Stimulated activated CD4-positive, alpha-beta T cell treated with anti-CD3 and anti-CD28 coated beads, Interleukin-4, amount 100 ng/mL, for 1 hour (primary cell): Measurements from ENCODE around the gene TMEM258.

Source experiments
- DNase-seq: peaks from one replicate; pipeline ENCODE4 v3.0.0-alpha.2; 2020

The TMEM258 gene

GRCh38 chr11:61754534-61755482 is 37.6 kb downstream of the TMEM258 start:
- DNase-seq = no peak

- DNase-seq = no peak
Measured at GRCh38 chr11:61753672-61754071, 38.7 kb downstream of the TMEM258 start.

- DNase-seq = no peak
Measured at GRCh38 chr11:61752925-61753521, 39.4 kb downstream of the TMEM258 start.

GRCh38 chr11:61752117-61752924 is 40.1 kb downstream of the TMEM258 start, which contains the start of gene MYRF:
Gene MYRF (plus strand): TSS chr11:61752636. CDS start chr11:61752745, 109 bp downstream.
- DNase-seq = peak; percentile 67

- no peak for DNase-seq
Measured at GRCh38 chr11:61751384-61751783, 41.0 kb downstream of the TMEM258 start.

- no peak for DNase-seq
Measured at GRCh38 chr11:61750631-61751273, 41.6 kb downstream of the TMEM258 start.

GRCh38 chr11:61749591-61750217 is 42.7 kb downstream of the TMEM258 start:
- no peak for DNase-seq

- DNase-seq = no peak
Measured at GRCh38 chr11:61747967-61748285, 44.5 kb downstream of the TMEM258 start.

GRCh38 chr11:61747192-61747966 is 45.0 kb downstream of the TMEM258 start:
- DNase-seq = peak; percentile 41

- no peak for DNase-seq
Measured at GRCh38 chr11:61746442-61747191, 45.8 kb downstream of the TMEM258 start.

- DNase-seq = no peak
Measured at GRCh38 chr11:61745781-61746441, 46.5 kb downstream of the TMEM258 start.

GRCh38 chr11:61744609-61745156 is 47.7 kb downstream of the TMEM258 start:
- DNase-seq = no peak

- no peak for DNase-seq
Measured at GRCh38 chr11:61744181-61744580, 48.2 kb downstream of the TMEM258 start.

- no peak for DNase-seq
Measured at GRCh38 chr11:61743486-61744095, 48.8 kb downstream of the TMEM258 start.

- no peak for DNase-seq
Measured at GRCh38 chr11:61742391-61742790, 50.0 kb downstream of the TMEM258 start.

GRCh38 chr11:61739966-61740365 is 52.4 kb downstream of the TMEM258 start:
- DNase-seq = no peak

- DNase-seq = no peak
Measured at GRCh38 chr11:61739413-61739812, 53.0 kb downstream of the TMEM258 start.
